H7 (cell line): Measurements from ENCODE around the gene SEC22A. TPM values are rescaled to one million over a fixed set of nuclear protein-coding genes. Genes with fewer than 3 reads are reported as not detected.
"Not testable (repeated sequence)": the region's sequence is repeated elsewhere in the genome, so short reads cannot be mapped to it uniquely, and the experiment has no call there.

Experiments used
- DNase-seq: peaks from one replicate; pipeline ENCODE4 v3.0.0; 2012
- H3K27me3 ChIP-seq: 2 replicates; pipeline ENCODE4 v1.6.0; 2011; ENCODE audit warnings: mild to moderate bottlenecking, low read length; ENCODE audit not compliant: control insufficient read depth, insufficient read depth
- H3K36me3 ChIP-seq: replicated peaks from 2 replicates; pipeline ENCODE4 v1.5.1; 2011; ENCODE audit warnings: low read length; ENCODE audit not compliant: control insufficient read depth, insufficient read depth
- H3K4me3 ChIP-seq: 2 replicates; pipeline ENCODE4 v1.5.1; 2011; ENCODE audit warnings: low read depth, mild to moderate bottlenecking, control low read depth, low read length, moderate library complexity; ENCODE audit not compliant: insufficient read depth
- total RNA-seq: library from RNA; depleted of rRNA; stranded (reverse); fragments of >200 nt; shearing (Covaris generic); gene quantifications from 2 replicates; pipeline ENCODE4 v1.2.3, GENCODE V29; 2014

SEC22A gene
- total RNA-seq, 1 experiment from 2014 or later = 23.5 TPM

DNA sequence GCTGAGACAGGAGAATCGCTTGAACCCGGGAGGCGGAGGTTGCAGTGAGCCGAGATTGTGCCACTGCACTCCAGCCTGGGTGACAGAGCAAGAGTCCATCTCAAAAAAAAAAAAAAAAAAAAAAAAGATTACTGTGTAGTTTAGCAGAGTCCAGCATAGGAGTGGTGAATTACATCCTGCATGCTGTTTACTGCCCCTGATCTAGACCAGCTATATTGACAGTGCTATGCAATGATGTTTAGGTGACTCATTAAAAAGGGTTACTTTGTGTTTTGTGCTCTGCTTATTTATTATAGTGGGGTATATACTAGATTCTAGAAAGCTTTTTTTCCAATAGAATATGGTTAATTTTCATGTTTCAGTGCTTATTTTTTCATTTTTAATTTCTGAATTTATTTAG, 19.6 kb downstream of the SEC22A start:
- not testable (repeated sequence) for H3K36me3 ChIP-seq, H3K27me3 ChIP-seq, DNase-seq, H3K4me3 ChIP-seq

DNA sequence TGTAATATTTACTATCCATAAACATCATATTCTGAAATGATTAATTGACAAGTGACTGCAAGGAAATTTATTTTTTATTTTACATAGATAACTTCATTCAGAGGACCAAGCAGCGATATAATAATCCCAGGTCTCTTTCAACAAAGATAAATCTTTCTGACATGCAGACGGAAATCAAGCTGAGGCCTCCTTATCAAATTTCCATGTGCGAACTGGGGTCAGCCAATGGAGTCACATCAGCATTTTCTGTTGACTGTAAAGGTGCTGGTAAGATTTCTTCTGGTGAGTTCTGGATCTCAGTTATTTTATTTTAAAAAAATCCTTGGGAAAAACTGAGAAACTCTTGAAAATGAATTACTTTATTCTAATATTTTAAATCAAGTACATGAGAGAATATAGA, 23.3 kb downstream of the SEC22A start:
- DNase-seq = no peak
- Histone ChIP-seq H3K27me3 (no peaks in the 10 kb centered on the region), H3K36me3 (no peaks in the 10 kb centered on the region; the same call in 1 of the 2 replicates), H3K4me3 (no peak overlapping the region)

DNA sequence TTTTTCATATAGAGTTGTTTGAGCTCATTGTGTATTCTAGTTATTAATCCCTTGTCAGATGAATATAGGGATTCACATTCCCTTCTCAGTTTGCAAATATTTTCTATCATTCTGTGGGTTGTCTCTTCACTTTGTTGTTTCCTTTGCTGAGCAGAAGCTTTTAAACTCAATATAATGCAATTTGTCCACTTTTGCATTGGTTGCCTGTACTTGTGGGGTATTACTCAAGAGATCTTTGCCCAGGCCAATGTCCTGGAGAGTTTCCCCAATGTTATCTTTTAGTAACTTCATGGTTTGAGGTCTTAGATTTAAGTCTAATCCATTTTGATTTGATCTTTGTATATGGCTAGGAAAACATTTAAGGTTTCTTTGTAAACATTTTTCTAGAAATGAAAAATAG, 24.8 kb downstream of the SEC22A start:
- Histone ChIP-seq H3K36me3 (no peaks in the 10 kb centered on the region), H3K4me3 (no peak overlapping the region), H3K27me3 (no peaks in the 10 kb centered on the region)
- DNase-seq = no peak

DNA sequence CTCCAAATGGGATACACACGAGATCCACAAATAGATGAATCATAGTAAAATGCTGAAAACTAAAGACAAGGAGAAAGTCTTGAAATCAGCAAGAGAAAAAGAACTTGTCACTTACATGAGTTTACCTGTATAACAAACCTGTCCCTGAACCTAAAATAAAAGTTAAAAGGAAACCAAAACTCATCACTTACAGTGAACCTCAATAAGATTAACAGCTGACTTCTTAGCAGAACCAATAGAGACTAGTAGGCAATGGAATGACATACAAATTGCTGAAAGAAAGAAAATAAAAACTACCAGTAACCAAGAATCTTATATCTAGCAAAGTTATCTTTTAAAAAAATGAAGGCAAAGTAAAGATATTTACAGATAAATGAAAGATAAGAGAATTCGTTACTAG, 27.4 kb downstream of the SEC22A start:
- no peaks in the 10 kb centered on the region for H3K36me3 ChIP-seq
- no peaks in the 10 kb centered on the region for H3K27me3 ChIP-seq
- H3K4me3 ChIP-seq = no peak overlapping the region
- DNase-seq = no peak

DNA sequence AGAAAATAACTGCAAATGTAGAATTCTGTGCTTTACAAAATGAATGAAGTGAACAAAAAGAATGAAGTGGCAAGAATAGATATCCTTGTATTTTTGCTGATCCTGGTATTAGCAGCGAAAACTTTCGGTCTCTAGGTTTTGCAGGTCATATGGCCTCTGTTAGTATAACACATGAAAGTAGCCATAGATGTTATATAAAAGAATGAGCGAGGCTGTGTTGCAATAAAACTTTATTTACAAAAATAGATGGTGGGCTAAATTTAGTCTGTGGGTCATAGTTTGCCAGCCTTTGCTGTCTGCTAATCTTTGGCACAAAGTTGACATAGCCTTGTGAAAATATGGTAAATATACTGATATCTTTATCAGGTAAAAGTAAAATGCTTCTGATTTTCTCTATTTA, 35.2 kb downstream of the SEC22A start:
- Histone ChIP-seq H3K27me3 (no peaks in the 10 kb centered on the region), H3K36me3 (no peaks in the 10 kb centered on the region), H3K4me3 (no peak overlapping the region)
- DNase-seq = no peak

DNA sequence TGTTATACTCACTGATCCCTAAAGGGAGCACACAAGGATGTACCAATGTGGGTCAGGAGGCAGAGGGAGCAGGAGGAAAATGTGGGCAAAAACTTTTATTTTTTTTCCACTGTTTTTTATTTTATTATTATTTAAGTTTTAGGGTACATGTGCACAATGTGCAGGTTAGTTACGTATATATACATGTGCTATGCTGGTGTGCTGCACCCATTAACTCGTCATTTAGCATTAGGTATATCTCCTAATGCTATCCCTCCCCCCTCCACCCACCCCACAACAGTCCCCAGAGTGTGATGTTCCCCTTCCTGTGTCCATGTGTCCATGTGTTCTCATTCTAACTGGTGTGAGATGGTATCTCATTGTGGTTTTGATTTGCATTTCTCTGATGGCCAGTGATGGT, 37.4 kb downstream of the SEC22A start:
- H3K27me3 ChIP-seq, H3K4me3 ChIP-seq, DNase-seq, H3K36me3 ChIP-seq: not testable (repeated sequence)

DNA sequence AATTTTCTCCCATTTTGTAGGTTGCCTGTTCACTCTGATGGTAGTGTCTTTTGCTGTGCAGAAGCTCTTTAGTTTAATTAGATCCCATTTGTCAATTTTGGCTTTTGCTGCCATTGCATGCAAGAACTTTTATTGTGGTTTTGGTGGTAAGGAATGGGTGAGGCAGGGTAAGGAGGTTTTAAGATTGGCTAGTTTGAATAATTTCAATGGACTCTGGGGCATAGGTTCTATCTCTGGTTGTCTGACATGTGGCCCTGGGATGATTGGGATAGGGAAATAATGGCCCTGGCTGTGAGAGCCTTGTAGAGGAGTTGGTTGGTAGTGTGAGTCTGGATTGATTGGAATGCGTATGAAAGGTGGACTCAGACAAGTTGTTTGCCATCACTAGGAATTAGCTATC, 38.0 kb downstream of the SEC22A start:
- no peak for DNase-seq
- Histone ChIP-seq H3K4me3 (no peak overlapping the region), H3K27me3 (no peaks in the 10 kb centered on the region), H3K36me3 (no peaks in the 10 kb centered on the region)

DNA sequence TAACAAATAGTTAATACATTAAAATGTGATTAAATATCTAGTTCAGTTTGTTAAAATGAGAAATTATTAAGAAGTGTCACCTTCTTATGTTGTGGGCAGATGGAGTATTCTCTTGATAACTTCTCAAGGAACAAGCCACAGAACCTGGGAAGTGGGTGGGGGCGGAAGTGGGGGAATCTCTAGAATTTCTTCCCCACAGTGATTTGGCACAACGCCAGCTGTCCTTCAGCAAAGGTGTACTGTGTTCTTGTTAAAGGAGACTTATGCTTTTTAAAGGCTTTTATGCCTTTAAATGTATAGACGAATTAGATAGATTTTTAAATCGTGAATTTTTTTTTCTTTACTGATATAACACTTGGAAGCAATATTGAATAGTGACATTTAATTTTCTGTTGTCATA, 42.4 kb downstream of the SEC22A start:
- H3K36me3 ChIP-seq = no peaks in the 10 kb centered on the region; the same call in 1 of the 2 replicates
- DNase-seq = no peak
- H3K27me3 ChIP-seq = no peaks in the 10 kb centered on the region
- no peak overlapping the region for H3K4me3 ChIP-seq

DNA sequence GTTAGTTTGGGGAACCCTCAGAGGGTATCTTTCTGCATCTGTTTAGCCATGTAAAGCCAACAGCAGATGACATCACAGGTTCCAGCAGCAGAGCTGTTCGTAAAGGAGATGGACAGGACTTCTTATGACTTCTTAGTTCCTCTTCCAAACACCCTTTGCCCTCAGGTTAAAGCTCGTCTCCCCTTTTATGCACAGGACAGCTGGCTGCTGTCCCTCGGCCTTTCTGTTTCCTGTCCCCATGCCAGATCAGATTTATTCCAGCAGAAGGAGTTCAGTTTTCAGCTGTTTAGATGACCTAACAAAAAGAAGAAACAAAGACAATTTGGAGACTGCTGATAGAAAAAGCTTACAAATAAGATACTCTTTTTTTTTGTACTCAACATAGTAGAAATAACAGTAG, 45.1 kb downstream of the SEC22A start:
- Histone ChIP-seq H3K27me3 (no peaks in the 10 kb centered on the region), H3K36me3 (no peaks in the 10 kb centered on the region; the same call in 1 of the 2 replicates)
- DNase-seq = no peak

DNA sequence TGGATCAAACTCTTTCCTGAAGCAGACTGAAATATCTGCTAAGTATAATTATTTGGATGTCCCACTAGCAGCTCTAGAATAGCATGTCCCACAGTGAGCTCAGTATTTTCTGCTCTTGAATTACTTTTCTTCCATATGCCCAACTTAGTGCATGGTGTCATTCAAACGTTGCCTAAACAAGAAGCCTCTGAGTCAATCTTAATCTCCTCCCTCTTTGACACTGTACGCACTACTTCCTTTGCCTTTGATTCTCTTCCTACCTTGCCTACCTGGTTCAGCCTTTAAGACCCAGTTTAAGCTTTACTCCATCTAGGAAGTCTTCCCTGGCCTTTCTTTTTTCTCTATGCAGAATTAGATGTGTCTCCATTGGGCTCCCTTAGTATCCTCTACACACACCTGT, 54.5 kb downstream of the SEC22A start:
- no peaks in the 10 kb centered on the region for H3K36me3 ChIP-seq
- H3K4me3 ChIP-seq = no peak overlapping the region
- DNase-seq = no peak
- no peaks in the 10 kb centered on the region for H3K27me3 ChIP-seq

More for the DNA sequence above, 45.1 kb downstream of the SEC22A start:
- H3K4me3 ChIP-seq = no peak overlapping the region

DNA sequence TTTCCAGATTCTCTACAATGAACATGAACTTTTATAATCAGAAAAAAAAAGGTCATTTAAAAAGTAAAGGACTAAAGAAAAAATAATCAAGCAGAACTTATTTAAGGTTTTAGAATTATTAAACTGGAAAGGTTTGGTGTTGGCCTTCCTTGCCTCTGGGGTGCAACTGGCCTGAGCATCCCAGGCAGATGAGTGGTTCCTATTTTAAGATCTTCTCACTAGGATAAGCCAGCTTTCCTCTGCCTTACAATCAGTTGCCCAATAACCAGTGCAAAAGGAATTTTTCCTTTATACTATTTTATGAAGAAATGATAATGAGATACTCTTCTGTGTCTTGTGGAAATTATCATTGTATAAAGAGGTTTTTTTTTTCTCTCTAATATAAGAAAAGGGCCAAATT, 56.6 kb downstream of the SEC22A start:
- H3K4me3 ChIP-seq = no peak overlapping the region
- H3K27me3 ChIP-seq = no peaks in the 10 kb centered on the region
- no peaks in the 10 kb centered on the region for H3K36me3 ChIP-seq
- DNase-seq = no peak

DNA sequence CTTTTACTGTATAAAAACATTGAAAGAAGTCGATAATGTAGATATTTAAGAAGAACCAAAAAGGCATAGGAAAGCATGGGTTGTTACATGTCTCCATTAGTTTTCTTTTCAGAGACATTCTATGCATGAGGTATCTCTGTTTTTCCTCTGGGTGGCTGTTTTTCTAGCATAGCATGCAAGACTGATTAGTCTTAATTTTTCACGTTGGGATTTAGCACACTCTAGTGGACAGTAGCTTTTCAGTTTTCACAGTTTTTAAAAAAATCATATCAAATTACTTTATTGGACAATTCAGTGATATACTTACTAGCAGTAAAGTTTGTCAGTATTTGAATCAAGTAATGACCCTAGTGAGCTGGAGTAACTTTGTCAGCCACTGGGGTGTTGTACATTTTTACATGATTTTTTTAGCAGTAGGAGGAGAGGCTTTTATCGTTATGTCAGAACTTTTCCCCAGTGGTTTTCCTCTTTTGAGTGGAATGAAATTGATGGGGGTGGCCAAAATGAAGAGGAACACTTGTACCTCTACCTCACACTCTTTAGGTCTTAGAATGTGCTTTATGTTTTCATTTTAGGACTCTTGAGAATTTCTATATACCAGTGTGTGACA, 57.2 kb downstream of the SEC22A start:
- Histone ChIP-seq H3K4me3 (no peak overlapping the region), H3K36me3 (no peaks in the 10 kb centered on the region), H3K27me3 (no peaks in the 10 kb centered on the region)
- DNase-seq = no peak

DNA sequence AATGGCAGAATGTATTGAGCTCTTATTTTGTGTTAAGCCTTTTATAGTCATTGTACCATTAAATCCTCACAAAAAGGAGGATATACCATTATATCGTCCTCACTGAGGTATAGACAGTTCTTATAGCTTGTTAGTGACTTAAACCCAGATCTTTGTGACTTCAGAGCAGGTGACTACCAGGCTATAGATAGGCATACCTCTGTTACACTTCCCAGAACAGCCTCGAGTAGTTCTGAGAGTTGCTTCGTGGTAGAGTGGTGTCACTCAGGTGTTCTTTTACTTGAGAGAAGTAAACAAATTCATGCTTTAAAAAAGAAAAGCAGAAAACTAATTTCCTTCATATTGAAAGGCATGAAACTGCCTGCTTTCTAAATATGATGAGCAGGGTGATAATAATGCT, 59.9 kb downstream of the SEC22A start:
- Histone ChIP-seq H3K27me3 (no peaks in the 10 kb centered on the region), H3K36me3 (no peaks in the 10 kb centered on the region), H3K4me3 (no peak overlapping the region)
- no peak for DNase-seq

DNA sequence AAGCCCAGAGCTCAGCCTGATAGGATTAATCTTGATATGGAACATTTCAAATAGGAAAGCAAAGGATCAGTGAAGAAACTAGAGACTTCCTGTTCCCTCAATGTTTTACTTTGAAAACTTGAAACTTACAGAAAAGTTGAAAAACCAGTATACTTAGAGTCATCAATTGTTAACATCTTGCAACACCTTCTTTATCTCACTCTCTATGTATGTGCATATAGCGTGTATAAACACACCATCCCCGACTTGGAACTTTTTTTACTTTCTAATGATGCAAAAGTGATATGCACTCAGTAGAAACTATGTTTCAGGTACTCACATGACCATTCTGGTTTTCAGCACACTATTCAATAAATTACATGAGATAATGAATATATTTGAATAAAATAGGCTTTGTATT, 60.5 kb downstream of the SEC22A start:
- DNase-seq = no peak
- H3K4me3 ChIP-seq = no peak overlapping the region
- no peaks in the 10 kb centered on the region for H3K36me3 ChIP-seq
- H3K27me3 ChIP-seq = no peaks in the 10 kb centered on the region

DNA sequence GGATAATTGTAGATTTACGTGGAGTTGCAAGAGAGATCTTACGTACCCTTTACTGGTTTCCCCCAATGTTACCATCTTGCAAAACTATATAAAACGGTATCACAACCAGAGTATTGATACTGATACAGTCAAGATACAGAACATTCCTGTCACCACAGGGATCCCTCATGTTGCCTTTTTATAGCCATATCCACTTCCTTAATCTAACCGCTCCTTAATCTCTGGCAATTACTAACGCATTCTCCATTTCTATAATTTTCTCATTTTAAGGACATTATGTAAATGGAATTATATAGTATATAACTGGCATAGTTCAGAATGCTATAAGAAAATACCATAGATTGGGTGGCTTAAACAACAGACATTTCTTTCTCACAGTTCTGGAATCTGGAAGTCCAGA, 61.1 kb downstream of the SEC22A start:
- no peak for DNase-seq
- Histone ChIP-seq H3K4me3 (no peak overlapping the region), H3K36me3 (no peaks in the 10 kb centered on the region), H3K27me3 (no peaks in the 10 kb centered on the region)

DNA sequence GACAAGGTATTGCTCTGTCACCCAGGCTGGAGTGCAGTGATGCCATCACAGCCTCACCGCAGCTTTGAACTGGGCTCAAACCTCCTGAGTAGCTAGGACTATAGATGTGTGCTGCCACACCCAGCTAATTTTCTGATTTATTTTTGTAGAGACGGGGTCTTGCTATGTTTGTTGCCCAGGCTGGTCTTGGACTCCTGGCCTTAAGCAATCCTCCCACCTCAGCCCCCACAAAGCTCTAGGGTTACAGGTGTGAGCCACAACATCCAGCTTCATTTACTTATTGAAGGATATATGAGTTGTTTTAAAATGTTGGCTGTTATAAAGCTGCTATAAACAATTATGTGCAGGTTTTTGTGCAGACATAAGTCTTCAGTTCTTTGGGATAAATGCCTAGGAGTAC, 62.2 kb downstream of the SEC22A start:
- no peak for DNase-seq

More for the DNA sequence above, 62.2 kb downstream of the SEC22A start:
- Histone ChIP-seq H3K27me3 (no peaks in the 10 kb centered on the region), H3K4me3 (no peak overlapping the region), H3K36me3 (no peaks in the 10 kb centered on the region)
